HepG2 (cell line): ENCODE measurements around the gene TNFSF9. TPM values are rescaled to one million over a fixed set of nuclear protein-coding genes. Genes with fewer than 3 reads are reported as not detected.

Experiments used
- ATAC-seq: fragments of 200-7000 bp; cut with Tn5 transposase; 3 replicates; pipeline ENCODE4 v1.9.1; 2020; ENCODE audit warnings: mild to moderate bottlenecking, moderate library complexity
- BruUV-seq: library from RNA; stranded (reverse); fragments of 400-500 nt; replicated peaks from 2 replicates; lab custom pipeline; 2021; lab: Mats Ljungman, UMichigan
- CTCF ChIA-PET: fragments of 300-600 bp; formaldehyde crosslinking; extraction: SDS; loops from one replicate; lab custom pipeline; 2021; ENCODE audit warnings: low total read pairs, inconsistent platforms, low intra/inter-chr PET ratio; lab: Yijun Ruan, JAX
- POLR2A ChIA-PET: fragments of 350-600 bp; sonication (Branson Sonifier 250); formaldehyde crosslinking; loops from one replicate; lab custom pipeline; 2020; ENCODE audit warnings: antibody characterized with exemption, inconsistent platforms; lab: Yijun Ruan, JAX
- DNase-seq: peaks from one replicate; pipeline ENCODE4 v3.0.0-alpha.2; 2015; ENCODE audit warnings: low spot score
- FAIRE-seq: peaks from 3 replicates; lab custom pipeline; 2011; peaks lifted over from hg19 to GRCh38; lab: Jason Lieb, UNC
- H2AFZ ChIP-seq: one replicate; pipeline ENCODE4 v1.6.1; 2011; ENCODE audit warnings: low read length, inconsistent platforms
- H3K27ac ChIP-seq: fragments of 300-600 bp; 3 replicates; pipeline ENCODE4 v1.8.0; 2011; ENCODE audit warnings: mixed run types, mild to moderate bottlenecking, mixed read lengths, low read length, inconsistent platforms; ENCODE audit not compliant: insufficient read depth; ENCODE audit errors: extremely low read length
- H3K27me3 ChIP-seq, 2 experiments: fragments of 200-600 bp in 1 of 2; 2 replicates in 1 of 2; 3 replicates in 1 of 2; pipeline versions ENCODE4 v1.6.0 to v1.8.0; 2011; ENCODE audit warnings: low read length in 2 of 2, mild to moderate bottlenecking in 2 of 2, moderate library complexity in 2 of 2, inconsistent platforms in 1 of 2; ENCODE audit not compliant: insufficient read depth in 2 of 2, control insufficient read depth in 1 of 2
- H3K36me3 ChIP-seq, 2 experiments: fragments of 200-600 bp in 1 of 2; replicated peaks in 1 of 2; 2 replicates in 1 of 2; 3 replicates in 1 of 2; pipeline versions ENCODE4 v1.5.1 to v1.8.0; 2011; ENCODE audit warnings: low read length in 2 of 2, inconsistent platforms in 1 of 2; ENCODE audit not compliant: insufficient read depth in 2 of 2, control insufficient read depth in 1 of 2
- H3K4me1 ChIP-seq: 2 replicates; pipeline ENCODE4 v1.5.1; 2012; ENCODE audit warnings: low read length, inconsistent platforms; ENCODE audit not compliant: insufficient read depth
- H3K4me2 ChIP-seq: 2 replicates; pipeline ENCODE4 v1.6.0; 2011; ENCODE audit warnings: low read depth, low read length, inconsistent platforms
- H3K4me3 ChIP-seq, 3 experiments: fragments of 200-600 bp in 1 of 3; sonication (generic), shearing (Covaris generic) in 1 of 3; replicated peaks in 1 of 3; 2 replicates each; pipeline ENCODE4 v1.5.1; 2011 to 2016; ENCODE audit warnings: low read length in 3 of 3, inconsistent platforms in 2 of 3, low read depth in 2 of 3, mild to moderate bottlenecking in 2 of 3, control low read depth in 1 of 3, mixed read lengths in 1 of 3; ENCODE audit not compliant: insufficient read depth in 1 of 3
- H3K79me2 ChIP-seq: one replicate; pipeline ENCODE4 v1.6.1; 2011; ENCODE audit warnings: low read length, inconsistent platforms; ENCODE audit not compliant: insufficient read depth
- H3K9ac ChIP-seq: 2 replicates; pipeline ENCODE4 v1.6.0; 2011; ENCODE audit warnings: mild to moderate bottlenecking, low read depth, low read length, inconsistent platforms; ENCODE audit not compliant: insufficient read depth
- H3K9me3 ChIP-seq: 2 replicates; pipeline ENCODE4 v1.5.1; 2012; ENCODE audit warnings: mild to moderate bottlenecking, low read length
- H4K20me1 ChIP-seq: 2 replicates; pipeline ENCODE4 v1.6.0; 2011; ENCODE audit warnings: inconsistent platforms, mild to moderate bottlenecking, low read length, moderate library complexity; ENCODE audit not compliant: insufficient read depth
- ARHGAP35 ChIP-seq: sonication (generic); formaldehyde crosslinking; IDR thresholded peaks from 2 replicates; pipeline ENCODE4 v1.9.0; 2022; ENCODE audit warnings: mild to moderate bottlenecking, inconsistent platforms, moderate library complexity, missing genetic modification reagents, borderline replicate concordance
- DDIT3 ChIP-seq: sonication (generic); formaldehyde crosslinking; IDR thresholded peaks from 2 replicates; pipeline ENCODE4 v1.4.0; 2020; ENCODE audit warnings: mild to moderate bottlenecking, missing genetic modification reagents
- FOSL1 ChIP-seq: sonication (generic); formaldehyde crosslinking; IDR thresholded peaks from 2 replicates; pipeline ENCODE4 v1.9.0; 2021; ENCODE audit warnings: missing genetic modification reagents, borderline replicate concordance
- HIVEP1 ChIP-seq: sonication (generic); formaldehyde crosslinking; IDR thresholded peaks from 2 replicates; pipeline ENCODE4 v1.4.0; 2020; ENCODE audit warnings: mild to moderate bottlenecking, missing genetic modification reagents
- MXD1 ChIP-seq: sonication (generic); formaldehyde crosslinking; IDR thresholded peaks from 2 replicates; pipeline ENCODE4 v1.4.0; 2020; ENCODE audit warnings: mild to moderate bottlenecking, missing genetic modification reagents
- NFATC3 ChIP-seq: sonication (generic); formaldehyde crosslinking; IDR thresholded peaks from 2 replicates; pipeline ENCODE4 v1.5.1; 2020; ENCODE audit warnings: mild to moderate bottlenecking, missing genetic modification reagents
- PCBP1 ChIP-seq: fragments of 200-400 bp; formaldehyde crosslinking; IDR thresholded peaks from 2 replicates; pipeline ENCODE4 v1.6.1; 2017; ENCODE audit warnings: mild to moderate bottlenecking, low read depth, low read length, borderline replicate concordance
- TRIM24 ChIP-seq: sonication (generic); formaldehyde crosslinking; IDR thresholded peaks from 2 replicates; pipeline ENCODE4 v1.8.0; 2022; ENCODE audit warnings: mild to moderate bottlenecking, missing genetic modification reagents
- ZEB1 ChIP-seq: IDR thresholded peaks from 2 replicates; pipeline ENCODE4 v1.6.1; 2012; ENCODE audit warnings: mild to moderate bottlenecking, low read depth, inconsistent platforms; ENCODE audit not compliant: insufficient replicate concordance
- ZNF282 ChIP-seq: fragments of 450-650 bp; IDR thresholded peaks from 2 replicates; pipeline ENCODE4 v1.6.1; 2018; ENCODE audit not compliant: partially characterized antibody
- ZNF484 ChIP-seq: sonication (generic); formaldehyde crosslinking; IDR thresholded peaks from 2 replicates; pipeline ENCODE4 v1.5.1; 2020; ENCODE audit warnings: mild to moderate bottlenecking, low read depth, missing genetic modification reagents, borderline replicate concordance
- ZNF709 ChIP-seq: sonication (generic); formaldehyde crosslinking; IDR thresholded peaks from 2 replicates; pipeline ENCODE4 v1.5.0; 2020; ENCODE audit warnings: mild to moderate bottlenecking, missing genetic modification reagents
- ZSCAN21 ChIP-seq: sonication (generic); formaldehyde crosslinking; IDR thresholded peaks from 2 replicates; pipeline ENCODE4 v1.8.0; 2022; ENCODE audit warnings: mild to moderate bottlenecking, missing genetic modification reagents, moderate library complexity, borderline replicate concordance
- WGBS: methylation state at CpG from one replicate; pipeline ENCODE4 v1.1.6; 2017; ENCODE audit warnings: low lambda C conversion rate; 5-methylcytosine and 5-hydroxymethylcytosine counted together
- in situ Hi-C: cut with HindIII; loops from 2 replicates; pipeline ENCODE4 v1.10.0; 2017; ENCODE audit warnings: low pct_unique_long_range_greater_than_20kb; ENCODE audit not compliant: extremely low pct_ligation_motif_present
- intact Hi-C: fragments of 100-400 bp; cut with micrococcal nuclease; formaldehyde crosslinking; loops from one replicate; pipeline ENCODE4 v1.10.0; 2022; ENCODE audit not compliant: unreplicated experiment
- polyA plus RNA-seq, 8 experiments: library from polyadenylated mRNA; depleted of rRNA in 3 of 8; stranded (reverse) in 7 of 8; unstranded in 1 of 8; fragments of >200 nt; fragmentation: Illumina TruSeq in 4 of 8; extraction: Trizol in 4 of 8; gene quantifications; 2 replicates each; pipeline versions ENCODE4 v1.2.1 to v1.2.3, GENCODE V29; 2011 to 2016; ENCODE audit warnings: low read depth in 4 of 8, missing spikeins in 1 of 8, mixed read lengths in 1 of 8; ENCODE audit not compliant: insufficient read depth in 1 of 8
- total RNA-seq, 5 experiments: library from RNA; depleted of rRNA; stranded (reverse); fragments of >200 nt; fragmentation: Illumina TruSeq; extraction: Trizol; gene quantifications; 2 replicates each; pipeline ENCODE4 v1.2.3, GENCODE V29; 2016; ENCODE audit warnings: low read depth in 1 of 5

The TNFSF9 gene
- total and polyA plus RNA-seq, 2 of the 13 experiments (the other 11 are each of a cell fraction or from before 2014, with no cell fraction given) = 1.0 to 1.8 TPM

GRCh38 chr19:6495947-6496346, 34.9 kb upstream of the TNFSF9 start:
- H2AFZ ChIP-seq = no peak overlapping the region
- no peaks in the 10 kb centered on the region for H3K4me1 ChIP-seq
- CTCF ChIA-PET = no interaction called here
- POLR2A ChIA-PET = no interaction called here
- no peaks in the 10 kb centered on the region for H3K9me3 ChIP-seq
- TF ChIP-seq FOSL1 (CRISPR knock-in tag) (no peak), MXD1 (CRISPR knock-in tag) (no peak), NFATC3 (CRISPR knock-in tag) (no peak), ZNF709 (no peak), DDIT3 (CRISPR knock-in tag) (no peak), ARHGAP35 (CRISPR knock-in tag) (no peak), HIVEP1 (CRISPR knock-in tag) (no peak), PCBP1 (no peak), ZSCAN21 (CRISPR knock-in tag) (no peak), ZEB1 (no peak), ZNF484 (CRISPR knock-in tag) (no peak), TRIM24 (CRISPR knock-in tag) (no peak), ZNF282 (no peak)
- TF ChIP-seq, all 625 proteins: peak for 0
- Histone ChIP-seq H3K4me2 (no peak overlapping the region), H4K20me1 (no peaks in the 10 kb centered on the region), H3K4me3 (no peak overlapping the region), H3K27me3 (peaks cover 2 to 14% of the 10 kb centered on the region in 2 experiments), H3K27ac (no peak overlapping the region), H3K79me2 (no peaks in the 10 kb centered on the region), H3K9ac (no peak overlapping the region), H3K36me3 (no peaks in the 10 kb centered on the region)
- no TSS peak for BruUV-seq
- ATAC-seq = no peak
- intact Hi-C loops = no loop called here
- 67% methylated on average over 6 of the region's 19 CpGs for WGBS
- in situ Hi-C loops = no loop called here
- DNase-seq = no peak
- no peak for FAIRE-seq
